B cell (primary cell): ENCODE results near the gene SLC23A2. TPM values are rescaled to one million over a fixed set of nuclear protein-coding genes. Genes with fewer than 3 reads are reported as not detected.

Source experiments
- ATAC-seq: fragments of 200-7000 bp; cut with Tn5 transposase; one replicate; pipeline ENCODE4 v1.10.0; 2021; ENCODE audit warnings: low read depth, mild to moderate bottlenecking, moderate number of reproducible peaks, moderate library complexity
- CTCF ChIA-PET: fragments of 350-600 bp; sonication (Branson Sonifier 250); formaldehyde crosslinking; loops from one replicate; lab custom pipeline; 2021; ENCODE audit warnings: antibody characterized with exemption, inconsistent platforms; lab: Charles Lee
- POLR2A ChIA-PET: fragments of 350-600 bp; sonication (Branson Sonifier 250); formaldehyde crosslinking; loops from one replicate; lab custom pipeline; 2021; ENCODE audit warnings: antibody characterized with exemption; lab: Charles Lee
- DNase-seq: peaks from one replicate; pipeline ENCODE4 v3.0.0; 2013
- H2AFZ ChIP-seq: 2 replicates; pipeline ENCODE4 v1.6.1; 2012; ENCODE audit warnings: mild to moderate bottlenecking, low read depth, low read length; ENCODE audit not compliant: insufficient read depth, poor library complexity, severe bottlenecking
- H3K27ac ChIP-seq, 2 donors: 1 replicate in 1 of 2; 2 replicates in 1 of 2; pipeline ENCODE4 v1.5.1; 2012 to 2013; ENCODE audit warnings: low read length in 2 of 2, mild to moderate bottlenecking in 2 of 2, moderate library complexity in 1 of 2
- H3K27me3 ChIP-seq, 4 experiments: fragments of 200-600 bp in 1 of 4; sonication (generic) in 1 of 4; replicated peaks in 1 of 4; 1 replicate in 2 of 4; 2 replicates in 2 of 4; pipeline versions ENCODE4 v1.6.1 to v1.7.0; 2013 to 2016; ENCODE audit warnings: low read length in 3 of 4, mild to moderate bottlenecking in 2 of 4, mixed read lengths in 1 of 4, moderate library complexity in 1 of 4; ENCODE audit not compliant: insufficient read depth in 4 of 4, control insufficient read depth in 3 of 4; ENCODE audit errors: control extremely low read depth in 1 of 4
- H3K36me3 ChIP-seq, 2 experiments: replicated peaks in 1 of 2; 1 replicate in 1 of 2; 2 replicates in 1 of 2; pipeline versions ENCODE4 v1.6.1 to v1.7.1; 2013; ENCODE audit warnings: low read length in 1 of 2; ENCODE audit not compliant: insufficient read depth in 2 of 2, control insufficient read depth in 1 of 2; ENCODE audit errors: control extremely low read depth in 1 of 2, extremely low read depth in 1 of 2
- H3K4me1 ChIP-seq, 2 donors: fragments of 200-600 bp in 1 of 2; sonication (generic) in 1 of 2; 1 replicate in 1 of 2; 2 replicates in 1 of 2; pipeline versions ENCODE4 v1.5.1 to v1.6.1; 2013 to 2017; ENCODE audit warnings: low read length in 2 of 2; ENCODE audit not compliant: control insufficient read depth in 2 of 2, insufficient read depth in 2 of 2
- H3K4me2 ChIP-seq: replicated peaks from 2 replicates; pipeline ENCODE3; 2012; ENCODE audit warnings: mild to moderate bottlenecking, low read depth, low read length; ENCODE audit not compliant: poor library complexity, severe bottlenecking
- H3K4me3 ChIP-seq, 5 experiments: fragments of 200-600 bp in 1 of 5; sonication (generic) in 1 of 5; 1 replicate in 3 of 5; 2 replicates in 2 of 5; pipeline versions ENCODE4 v1.5.1 to v1.7.0; 2011 to 2016; ENCODE audit warnings: low read length in 4 of 5, mild to moderate bottlenecking in 4 of 5, low read depth in 2 of 5, control low read depth in 1 of 5, moderate library complexity in 1 of 5; ENCODE audit not compliant: insufficient read depth in 1 of 5; ENCODE audit errors: control extremely low read depth in 1 of 5, extremely low read depth in 1 of 5
- H3K79me2 ChIP-seq: fragments of 200-600 bp; sonication (generic); one replicate; pipeline ENCODE4 v1.6.0; 2016; ENCODE audit warnings: low read length; ENCODE audit not compliant: control insufficient read depth, insufficient read depth
- H3K9ac ChIP-seq: fragments of 200-600 bp; sonication (generic); 2 replicates; pipeline ENCODE4 v1.6.1; 2017; ENCODE audit warnings: mild to moderate bottlenecking, low read length, moderate library complexity
- H3K9me3 ChIP-seq, 3 donors: one replicate each; pipeline versions ENCODE4 v1.6.1 to v1.7.1; 2013; ENCODE audit warnings: low read length in 2 of 3; ENCODE audit not compliant: control insufficient read depth in 2 of 3, insufficient read depth in 1 of 3; ENCODE audit errors: control extremely low read depth in 1 of 3
- H4K20me1 ChIP-seq: 2 replicates; pipeline ENCODE4 v1.6.0; 2012; ENCODE audit warnings: mild to moderate bottlenecking, low read length; ENCODE audit not compliant: insufficient read depth, control insufficient read depth, poor library complexity, severe bottlenecking
- H3K27ac Mint-ChIP-seq: one replicate; pipeline ENCODE4 v1.8.0; 2021; ENCODE audit warnings: mixed read lengths
- H3K27me3 Mint-ChIP-seq: one replicate; pipeline ENCODE4 v1.8.0; 2021; ENCODE audit warnings: mixed read lengths
- H3K4me1 Mint-ChIP-seq: one replicate; pipeline ENCODE4 v1.8.0; 2021; ENCODE audit warnings: mixed read lengths
- H3K4me3 Mint-ChIP-seq: one replicate; pipeline ENCODE4 v1.8.0; 2021; ENCODE audit warnings: mixed read lengths
- H3K9me3 Mint-ChIP-seq: one replicate; pipeline ENCODE4 v1.8.0; 2022; ENCODE audit warnings: mixed read lengths; ENCODE audit not compliant: insufficient read depth
- EZH2 ChIP-seq: IDR thresholded peaks from 2 replicates; pipeline ENCODE4 v1.6.1; 2012; ENCODE audit warnings: borderline replicate concordance, low read depth, mild to moderate bottlenecking, moderate library complexity, low read length; ENCODE audit not compliant: insufficient read depth, poor library complexity, severe bottlenecking
- WGBS: methylation state at CpG from one replicate; pipeline ENCODE4 v1.1.5; 2013; ENCODE audit warnings: missing lambda C conversion rate; ENCODE audit not compliant: insufficient coverage; 5-methylcytosine and 5-hydroxymethylcytosine counted together
- intact Hi-C: fragments of 100-400 bp; cut with micrococcal nuclease; formaldehyde crosslinking; loops from one replicate; pipeline ENCODE4 v1.10.0; 2022
- polyA plus RNA-seq: library from polyadenylated mRNA; depleted of rRNA; stranded (reverse); fragments of >200 nt; gene quantifications from 2 replicates; pipeline ENCODE4 v1.2.3, GENCODE V29; 2012
- total RNA-seq, 2 donors: library from RNA; stranded (reverse); fragments of 120-200 nt in 1 of 2; gene quantifications; 1 replicate in 1 of 2; 2 replicates in 1 of 2; pipeline versions ENCODE4 v1.2.3 to v1.2.4, GENCODE V29; 2013 to 2022
- TF ChIP-seq, protein P1 (sequence below): fragments of 200-600 bp; IDR thresholded peaks from one replicate; pipeline ENCODE4 v1.8.0; 2022; ENCODE audit warnings: antibody characterized with exemption, mild to moderate bottlenecking

The SLC23A2 gene
- total and polyA plus RNA-seq, 2 donors (not counting 1 experiment from before 2014, with no cell fraction given): 23.6 to 70.7 TPM

DNA sequence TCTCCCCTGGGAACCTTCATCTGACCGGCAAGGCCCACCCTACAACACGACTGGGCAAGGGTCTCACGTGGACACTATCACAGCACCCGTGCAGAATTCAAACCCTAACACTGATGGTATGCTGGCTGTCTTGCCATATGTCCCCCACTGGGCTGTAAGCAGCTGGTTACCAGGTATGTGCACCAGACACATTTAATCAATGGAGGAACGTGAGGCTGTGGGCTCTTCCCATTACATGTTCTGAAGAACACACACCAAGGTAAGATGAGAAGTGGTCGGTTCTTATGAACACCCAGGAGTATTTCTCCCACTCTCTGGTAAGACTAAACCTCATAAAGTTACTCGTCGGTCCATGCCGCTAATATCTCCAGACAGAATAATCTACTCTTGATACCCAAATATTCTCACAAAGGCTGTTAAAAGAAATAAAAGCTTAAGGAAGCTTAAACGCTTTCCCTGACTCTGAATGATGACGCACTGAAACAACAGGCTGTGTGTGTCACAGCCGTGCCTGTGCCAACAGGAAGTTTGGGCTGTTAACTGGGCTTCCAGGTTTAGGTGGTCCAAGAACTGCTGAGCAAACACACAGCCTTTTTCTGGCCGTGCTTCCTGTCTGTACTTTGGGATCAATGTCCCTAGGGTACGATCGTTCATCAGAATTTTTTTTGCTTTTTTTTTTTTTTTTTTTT lies 75.3 kb downstream of the SLC23A2 start:
- Histone ChIP-seq H3K36me3 (peaks cover 0 to 41% of the 10 kb centered on the region in 2 experiments), H4K20me1 (no peaks in the 10 kb centered on the region), H3K79me2 (peaks cover 67% of the 10 kb centered on the region), H3K4me3 (no peak overlapping the region), H3K27ac (no peak overlapping the region), H3K9ac (no peak overlapping the region), H3K9me3 (no peaks in the 10 kb centered on the region), H2AFZ (no peak overlapping the region), H3K4me2 (no peak overlapping the region), H3K27me3 (no peaks in the 10 kb centered on the region), H3K4me1 (no peaks in the 10 kb centered on the region)
- TF ChIP-seq EZH2: no peak
- TF ChIP-seq, protein P1, sequence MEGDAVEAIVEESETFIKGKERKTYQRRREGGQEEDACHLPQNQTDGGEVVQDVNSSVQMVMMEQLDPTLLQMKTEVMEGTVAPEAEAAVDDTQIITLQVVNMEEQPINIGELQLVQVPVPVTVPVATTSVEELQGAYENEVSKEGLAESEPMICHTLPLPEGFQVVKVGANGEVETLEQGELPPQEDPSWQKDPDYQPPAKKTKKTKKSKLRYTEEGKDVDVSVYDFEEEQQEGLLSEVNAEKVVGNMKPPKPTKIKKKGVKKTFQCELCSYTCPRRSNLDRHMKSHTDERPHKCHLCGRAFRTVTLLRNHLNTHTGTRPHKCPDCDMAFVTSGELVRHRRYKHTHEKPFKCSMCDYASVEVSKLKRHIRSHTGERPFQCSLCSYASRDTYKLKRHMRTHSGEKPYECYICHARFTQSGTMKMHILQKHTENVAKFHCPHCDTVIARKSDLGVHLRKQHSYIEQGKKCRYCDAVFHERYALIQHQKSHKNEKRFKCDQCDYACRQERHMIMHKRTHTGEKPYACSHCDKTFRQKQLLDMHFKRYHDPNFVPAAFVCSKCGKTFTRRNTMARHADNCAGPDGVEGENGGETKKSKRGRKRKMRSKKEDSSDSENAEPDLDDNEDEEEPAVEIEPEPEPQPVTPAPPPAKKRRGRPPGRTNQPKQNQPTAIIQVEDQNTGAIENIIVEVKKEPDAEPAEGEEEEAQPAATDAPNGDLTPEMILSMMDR: no peak
- 65% methylated on average over 10 of the region's 15 CpGs for WGBS
- POLR2A ChIA-PET: interaction anchor here (0.7 kb wide), 1 partner anchor 1126 kb away, joined by 3 read pairs; no protein-coding TSS in a partner anchor
- H3K9me3 Mint-ChIP-seq: no peaks in the 10 kb centered on the region
- CTCF ChIA-PET: no interaction called here
- no peak overlapping the region for H3K4me3 Mint-ChIP-seq
- DNase-seq: no peak
- H3K27ac Mint-ChIP-seq: peak overlapping the region; percentile 66
- H3K27me3 Mint-ChIP-seq: no peaks in the 10 kb centered on the region
- no peak for ATAC-seq
- H3K4me1 Mint-ChIP-seq: peaks cover 9% of the 10 kb centered on the region
- intact Hi-C loops: no loop called here

- Histone ChIP-seq H3K4me1 (no peaks in the 10 kb centered on the region), H2AFZ (no peak overlapping the region), H3K4me3 (no peak overlapping the region), H3K9ac (no peak overlapping the region), H3K36me3 (peaks cover 0 to 35% of the 10 kb centered on the region in 2 experiments), H3K27me3 (no peaks in the 10 kb centered on the region), H3K4me2 (no peak overlapping the region), H3K9me3 (no peaks in the 10 kb centered on the region), H4K20me1 (peaks cover 2% of the 10 kb centered on the region), H3K79me2 (peaks cover 57% of the 10 kb centered on the region), H3K27ac (no peak overlapping the region)
- DNase-seq: no peak
- TF ChIP-seq, protein P1: no peak
- TF ChIP-seq EZH2: no peak
- Mint-ChIP-seq H3K4me1 (peaks cover 16% of the 10 kb centered on the region), H3K27ac (peak overlapping the region; percentile 37), H3K27me3 (no peaks in the 10 kb centered on the region), H3K9me3 (no peaks in the 10 kb centered on the region), H3K4me3 (no peak overlapping the region)
- ChIA-PET CTCF (interaction anchor here (0.7 kb wide), 1 partner anchor 53 kb away, joined by 4 read pairs; no protein-coding TSS in a partner anchor), POLR2A (no interaction called here)
- 100% methylated on average over 2 of the region's 2 CpGs for WGBS
- no peak for ATAC-seq
- intact Hi-C loops: no loop called here
Observed at GRCh38 chr20:4924446-4924845, 76.9 kb downstream of the SLC23A2 start.
